Retina (tissue), 1 donor: ENCODE results near the gene ASCC3.
"Not testable (repeated sequence)": the region's sequence is repeated elsewhere in the genome, so short reads cannot be mapped to it uniquely, and the experiment has no call there.

ENCODE experiments used
- DNase-seq: peaks from one replicate; pipeline ENCODE4 v3.0.0-alpha.2; 2016

ASCC3 gene

GRCh38 chr6:100886076-100886475 is 4.9 kb upstream of the ASCC3 start:
- no peak for DNase-seq

DNA sequence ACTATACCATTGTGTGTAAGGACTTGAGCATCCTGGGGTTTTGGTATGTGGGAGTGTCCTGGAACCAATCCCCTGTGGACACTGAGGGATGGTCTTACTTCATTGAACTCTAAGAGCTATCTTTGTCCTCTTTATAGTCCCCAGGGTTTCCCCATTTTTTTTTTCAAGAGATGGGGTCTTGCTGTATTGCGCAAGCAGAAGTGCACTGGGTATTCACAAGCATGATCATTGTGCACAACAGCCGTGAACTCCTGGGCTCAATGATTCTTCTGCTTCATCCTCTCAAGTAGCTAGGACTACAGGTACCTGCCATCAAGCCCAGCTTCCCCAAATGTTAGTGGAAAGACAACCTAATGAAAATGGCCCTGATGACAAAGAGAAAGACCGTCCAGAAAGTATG is 2.2 kb upstream of the ASCC3 start:
- no peak for DNase-seq

GRCh38 chr6:100881707-100882040 is 545 bp upstream of the ASCC3 start:
- no peak for DNase-seq

DNA sequence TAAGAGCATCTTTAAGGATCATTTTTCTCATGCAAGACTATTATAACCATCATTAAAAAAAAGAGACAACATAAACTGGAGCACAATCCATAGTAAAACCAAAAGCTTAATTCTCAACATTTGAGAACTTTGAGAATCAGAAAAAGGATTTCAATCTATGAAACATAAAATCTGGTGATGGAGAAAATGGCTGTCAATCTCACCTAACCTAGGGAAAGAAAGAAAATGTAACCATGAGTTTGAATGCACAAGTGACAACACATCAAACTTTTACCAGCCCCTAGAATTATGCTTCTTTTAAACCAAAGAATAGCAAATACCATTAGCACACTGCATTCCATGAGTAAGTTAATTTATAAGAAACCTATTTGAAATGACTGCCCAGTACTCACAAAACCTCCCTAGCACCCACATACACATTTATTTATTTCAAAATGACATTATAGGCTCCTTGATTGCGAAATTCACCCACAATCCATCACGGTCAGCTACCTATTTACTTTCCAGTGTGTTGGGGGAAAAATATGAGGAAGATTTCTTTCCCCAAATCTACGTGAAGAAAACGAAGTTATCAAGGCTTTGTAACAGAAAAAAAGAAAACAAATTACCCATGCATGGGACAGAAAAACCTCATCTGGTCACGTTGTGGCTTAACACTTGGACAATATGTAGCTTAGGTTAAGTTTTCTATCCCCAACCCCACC is 828 bp downstream of the ASCC3 start:
- peak; percentile 3 for DNase-seq

- DNase-seq = peak; percentile 7
Observed at GRCh38 chr6:100879317-100879716, 1.8 kb downstream of the ASCC3 start.

GRCh38 chr6:100877851-100878250 is 3.3 kb downstream of the ASCC3 start:
- no peak for DNase-seq

DNA sequence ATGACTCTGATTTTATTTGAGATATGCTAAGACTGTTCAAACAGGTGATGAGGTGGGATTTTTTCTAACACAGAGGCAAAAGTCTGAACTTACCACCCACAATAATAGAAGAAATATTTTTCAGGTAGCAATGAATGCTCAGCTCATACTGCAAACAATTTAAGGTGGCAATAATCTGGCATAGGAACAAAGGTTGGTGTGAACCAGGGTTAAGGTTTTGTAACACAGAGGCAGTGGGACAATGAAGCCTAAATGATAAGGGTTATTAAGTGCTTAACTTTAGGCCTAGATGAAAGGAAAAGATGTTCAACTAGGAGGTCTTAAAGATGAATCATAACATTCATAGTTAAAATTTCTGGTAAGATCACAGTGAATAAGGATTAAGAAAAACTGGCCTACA is 4.9 kb downstream of the ASCC3 start:
- DNase-seq = no peak

GRCh38 chr6:100865525-100865924 is 15.6 kb downstream of the ASCC3 start:
- no peak for DNase-seq

DNA sequence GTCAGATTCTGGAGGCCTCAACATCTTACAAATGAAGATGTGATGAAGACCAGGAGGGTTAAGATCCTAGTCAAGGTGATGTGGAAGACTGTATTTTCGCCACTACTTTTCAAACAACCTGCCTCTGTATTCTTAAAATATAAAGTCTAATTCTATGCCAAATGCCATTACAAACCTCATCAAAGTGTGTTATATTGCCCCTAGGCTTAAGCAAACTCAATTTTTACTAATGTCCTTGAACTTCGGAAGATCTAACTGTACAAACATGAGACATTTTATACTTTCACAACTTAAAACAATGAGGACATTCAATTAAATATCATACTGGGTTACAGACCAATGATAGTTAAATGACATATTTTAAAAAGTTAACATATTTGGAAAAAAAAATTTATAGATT is 19.1 kb downstream of the ASCC3 start:
- DNase-seq = no peak

- no peak for DNase-seq
Observed at GRCh38 chr6:100856146-100856545, 25.0 kb downstream of the ASCC3 start.

- no peak for DNase-seq
Observed at GRCh38 chr6:100851819-100852218, 29.3 kb downstream of the ASCC3 start.

DNA sequence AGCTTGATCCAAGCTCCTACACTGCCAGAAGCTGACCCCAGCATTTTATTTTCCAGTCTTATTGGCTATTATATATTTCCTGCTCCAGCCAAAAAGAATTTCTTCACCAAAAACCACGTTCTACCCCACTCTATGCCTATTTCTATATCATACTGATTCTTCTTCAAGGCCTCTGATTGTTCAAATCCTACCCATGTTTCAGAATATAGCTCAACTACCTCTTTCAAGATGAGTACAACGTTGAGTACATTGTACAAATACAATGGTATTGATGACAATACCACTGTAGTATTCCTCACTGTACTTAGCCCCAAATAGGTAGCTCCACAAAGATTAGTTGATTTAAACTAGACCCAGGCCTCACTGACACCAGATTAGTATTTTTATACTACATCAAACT is 31.0 kb downstream of the ASCC3 start:
- no peak for DNase-seq

GRCh38 chr6:100846276-100846675 is 34.9 kb downstream of the ASCC3 start:
- DNase-seq = no peak

DNA sequence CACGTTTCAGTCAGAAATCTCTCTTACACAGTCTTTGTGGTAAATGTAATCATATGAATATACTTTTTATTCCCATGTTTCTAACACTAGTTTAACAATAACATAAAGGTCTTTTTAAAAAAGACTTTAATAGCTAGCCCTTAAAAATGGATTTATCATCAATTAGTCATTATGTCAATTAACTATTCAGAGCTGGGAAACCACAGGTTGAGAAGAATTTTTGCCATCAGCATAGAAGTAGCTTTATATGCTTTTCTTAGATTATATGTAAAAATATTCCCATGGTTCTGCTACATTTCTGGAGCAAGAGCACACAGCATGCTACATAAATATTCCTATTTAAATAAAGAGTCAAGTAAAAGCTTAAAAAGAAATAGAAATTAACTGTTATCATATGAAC is 35.5 kb downstream of the ASCC3 start:
- DNase-seq = no peak

DNA sequence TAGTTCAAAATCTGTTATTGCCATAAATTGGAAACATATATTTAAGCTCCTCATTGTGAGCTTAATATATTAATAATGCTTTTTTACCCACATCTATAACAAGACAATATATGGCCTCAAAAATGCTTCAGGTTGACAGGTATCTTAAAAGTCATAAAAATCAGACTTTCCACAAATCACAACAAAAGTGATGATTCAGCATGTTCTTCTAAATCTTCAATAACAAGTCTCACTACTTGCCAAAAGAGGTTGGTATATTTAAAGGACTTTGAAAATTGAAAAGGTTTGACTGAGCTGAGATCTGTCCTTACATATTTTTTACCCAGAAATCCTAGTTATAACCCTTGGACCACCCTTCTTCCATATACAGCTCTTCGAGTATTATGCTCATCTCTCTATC is 41.7 kb downstream of the ASCC3 start:
- no peak for DNase-seq

DNA sequence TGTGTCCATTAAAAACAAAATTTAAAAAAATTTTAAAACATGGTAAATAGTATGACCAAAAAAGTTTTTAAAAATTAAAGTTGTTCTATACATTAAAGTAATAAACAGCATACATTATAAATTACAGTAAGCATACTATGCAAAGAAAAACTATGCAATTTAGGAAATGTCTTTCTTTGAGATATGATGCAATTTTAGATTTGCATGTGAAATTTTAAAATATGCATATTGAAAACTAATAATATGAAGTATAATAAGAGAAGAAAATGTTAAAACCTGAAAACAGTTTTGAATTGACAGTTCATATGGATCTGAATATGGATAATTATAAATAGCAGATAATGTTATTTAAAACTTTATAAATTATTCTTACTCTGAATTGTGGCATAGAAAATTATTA is 43.1 kb downstream of the ASCC3 start:
- no peak for DNase-seq

DNA sequence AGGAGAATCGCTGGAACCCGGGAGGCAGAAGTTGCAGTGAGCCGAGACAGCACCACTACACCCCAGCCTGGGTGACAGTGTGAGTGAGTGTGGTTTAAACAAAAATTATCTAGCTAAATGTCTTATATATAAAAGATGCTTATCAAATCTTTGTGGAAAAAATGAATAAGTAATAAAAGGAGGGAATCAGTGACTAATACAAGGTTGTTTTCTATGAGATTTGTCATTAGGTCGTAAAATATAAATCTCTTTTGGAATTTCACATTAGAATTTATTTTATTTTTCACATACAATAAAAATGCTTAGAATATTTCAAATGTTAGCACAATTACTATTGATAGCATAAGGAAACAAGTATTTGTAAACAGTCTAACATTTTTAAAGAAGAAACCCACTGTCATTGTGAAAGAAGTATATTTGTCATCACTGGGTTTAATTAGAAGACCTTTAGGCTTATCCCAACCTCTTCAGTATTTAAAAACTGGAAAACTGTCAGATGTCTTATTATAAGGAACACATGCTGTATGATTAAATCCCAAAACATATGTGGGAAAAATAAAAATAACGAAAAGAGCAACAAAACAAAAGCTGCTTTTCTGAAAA is 47.1 kb downstream of the ASCC3 start:
- no peak for DNase-seq

DNA sequence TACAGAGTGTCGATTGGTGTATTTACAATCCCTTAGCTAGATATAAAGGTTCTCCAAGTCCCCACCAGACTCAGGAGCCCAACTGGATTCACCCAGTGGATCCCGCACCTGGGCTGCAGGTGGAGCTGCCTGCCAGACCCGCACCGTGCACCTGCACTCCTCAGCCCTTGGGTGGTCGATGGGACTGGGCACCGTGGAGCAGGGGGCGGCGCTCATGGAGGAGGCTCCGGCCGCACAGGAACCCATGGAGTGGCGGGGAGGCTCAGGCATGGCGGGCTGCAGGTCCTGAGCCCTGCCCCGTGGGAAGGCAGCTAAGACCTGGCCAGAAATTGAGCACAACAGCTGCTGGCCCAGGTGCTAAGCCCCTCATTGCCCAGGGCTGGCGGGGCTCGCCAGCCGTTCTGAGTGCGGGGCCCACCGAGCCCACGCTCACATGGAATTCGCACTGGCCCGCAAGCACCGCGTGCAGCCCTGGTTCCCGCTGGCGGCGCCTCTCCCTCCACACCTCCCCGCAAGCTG is 52.0 kb downstream of the ASCC3 start:
- DNase-seq = not testable (repeated sequence)

DNA sequence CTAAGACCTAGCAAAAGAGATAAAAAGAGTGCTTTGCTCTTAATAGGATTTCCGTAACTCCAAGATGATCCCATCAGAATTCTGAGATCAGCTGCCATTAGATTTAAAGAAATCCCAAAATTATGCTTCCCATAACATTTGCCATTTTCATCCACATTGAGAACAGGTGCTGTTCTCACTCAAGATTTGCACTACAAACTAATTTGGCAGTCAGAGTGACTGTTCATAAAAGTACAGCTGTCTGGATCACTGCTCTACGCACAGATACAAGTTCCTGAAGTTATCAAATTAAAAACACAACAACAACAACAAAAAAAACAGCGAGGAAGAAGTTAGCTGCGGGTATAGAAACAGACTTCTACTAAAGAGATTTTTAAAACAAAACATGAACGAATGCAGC is 58.1 kb downstream of the ASCC3 start:
- no peak for DNase-seq

- DNase-seq = no peak
Observed at GRCh38 chr6:100818066-100818465, 63.1 kb downstream of the ASCC3 start.

DNA sequence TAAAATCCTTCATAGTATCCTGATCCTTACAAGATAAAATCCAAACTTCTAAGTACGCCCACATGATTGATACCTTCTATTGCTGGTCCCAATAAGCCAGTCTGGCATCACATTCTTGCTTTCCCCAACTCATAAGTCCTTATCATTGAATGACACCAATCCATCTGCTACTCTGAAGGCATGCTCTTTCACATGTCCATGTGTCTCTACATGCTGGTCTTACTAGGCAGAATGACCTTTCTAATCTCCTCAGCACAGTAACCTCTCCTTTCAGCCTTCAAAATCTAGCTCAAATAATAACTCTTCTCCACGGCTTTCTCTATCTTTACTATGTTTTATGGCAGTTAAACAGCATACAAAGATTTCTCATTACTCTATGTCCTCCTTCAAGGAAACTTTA is 71.1 kb downstream of the ASCC3 start:
- no peak for DNase-seq

GRCh38 chr6:100809346-100809745 is 71.8 kb downstream of the ASCC3 start:
- DNase-seq = no peak

DNA sequence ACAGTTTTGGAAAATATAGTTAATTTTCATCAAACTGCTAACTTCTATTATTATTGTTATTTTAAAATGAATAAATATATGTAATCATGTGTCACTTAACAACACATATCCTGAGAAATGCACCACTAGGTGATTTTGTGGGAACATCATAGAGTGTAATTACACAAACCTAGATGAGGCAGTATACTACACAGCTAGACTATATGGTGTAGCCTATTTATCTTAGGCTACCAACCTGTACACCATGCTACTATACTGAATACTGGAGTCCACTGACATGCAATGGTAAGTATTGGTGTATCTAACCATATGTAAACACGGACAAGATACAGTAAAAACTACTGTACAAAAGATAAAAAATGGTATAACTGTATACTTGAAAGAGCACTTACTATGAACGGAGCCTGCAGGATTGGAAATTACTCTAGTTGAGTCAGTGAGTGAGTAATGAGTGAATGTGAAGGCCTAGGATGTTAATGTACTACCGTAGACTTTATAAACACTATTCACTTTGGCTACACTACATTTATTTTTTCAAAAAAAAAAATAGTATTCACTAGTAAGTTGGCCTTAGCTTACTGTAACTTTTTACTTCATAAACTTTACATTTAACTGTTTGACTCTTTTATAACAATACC is 72.4 kb downstream of the ASCC3 start:
- DNase-seq = no peak

DNA sequence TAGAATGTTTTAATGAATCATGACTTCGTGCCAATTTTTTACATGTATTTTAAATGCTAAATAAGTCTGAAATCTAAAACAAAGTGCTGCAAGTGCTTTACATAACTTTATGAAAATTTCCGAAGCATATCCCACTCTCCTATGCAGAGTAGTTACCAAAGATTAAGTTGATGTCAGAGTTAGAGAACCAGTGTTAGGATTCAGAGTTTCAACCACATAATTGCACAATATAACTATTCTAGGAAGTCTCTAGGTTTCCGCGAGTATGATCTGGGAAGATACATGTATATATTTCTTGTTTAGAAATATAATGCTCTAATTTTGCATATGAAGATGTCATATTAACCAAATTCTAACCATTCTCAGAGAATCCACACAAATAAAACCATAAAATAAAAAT is 74.8 kb downstream of the ASCC3 start:
- DNase-seq = no peak
